GM23248 (cell line): Measurements from ENCODE around the gene CLIP2. TPM values are rescaled to one million over a fixed set of nuclear protein-coding genes. Genes with fewer than 3 reads are reported as not detected.
"Not testable (repeated sequence)": the region's sequence is repeated elsewhere in the genome, so short reads cannot be mapped to it uniquely, and the experiment has no call there.

Experiments used
- DNase-seq: peaks from one replicate; pipeline ENCODE4 v3.0.0-alpha.2; 2015
- H2AFZ ChIP-seq: fragments of 200-600 bp; sonication (generic); 2 replicates; pipeline ENCODE4 v1.6.1; 2016; ENCODE audit warnings: antibody characterized with exemption
- H3F3A ChIP-seq: fragments of 200-600 bp; sonication (generic); 2 replicates; pipeline ENCODE4 v1.6.1; 2016; ENCODE audit warnings: mild to moderate bottlenecking, antibody characterized with exemption, mixed run types; ENCODE audit not compliant: insufficient read depth
- H3K27ac ChIP-seq: fragments of 200-600 bp; sonication (generic); 2 replicates; pipeline ENCODE4 v1.5.1; 2016; ENCODE audit warnings: mild to moderate bottlenecking
- H3K27me3 ChIP-seq: fragments of 200-600 bp; sonication (generic); replicated peaks from 2 replicates; pipeline ENCODE4 v1.6.1; 2016; ENCODE audit warnings: mild to moderate bottlenecking; ENCODE audit not compliant: insufficient read depth
- H3K36me3 ChIP-seq: fragments of 200-600 bp; sonication (generic); 2 replicates; pipeline ENCODE4 v1.6.1; 2016; ENCODE audit warnings: low read depth, mild to moderate bottlenecking
- H3K4me1 ChIP-seq: fragments of 200-600 bp; sonication (generic); 2 replicates; pipeline ENCODE4 v1.6.1; 2016; ENCODE audit warnings: mild to moderate bottlenecking; ENCODE audit not compliant: insufficient read depth
- H3K4me2 ChIP-seq: fragments of 200-600 bp; sonication (generic); one replicate; pipeline ENCODE4 v1.6.1; 2016; ENCODE audit warnings: mild to moderate bottlenecking; ENCODE audit not compliant: unreplicated experiment
- H3K4me3 ChIP-seq: fragments of 200-600 bp; sonication (generic); 2 replicates; pipeline ENCODE4 v1.5.1; 2016; ENCODE audit warnings: mild to moderate bottlenecking
- H3K79me2 ChIP-seq: fragments of 200-600 bp; sonication (generic); 2 replicates; pipeline ENCODE4 v1.6.1; 2016; ENCODE audit warnings: mild to moderate bottlenecking; ENCODE audit not compliant: insufficient read depth
- H3K9ac ChIP-seq: fragments of 200-600 bp; sonication (generic); 2 replicates; pipeline ENCODE4 v1.6.1; 2016; ENCODE audit warnings: mild to moderate bottlenecking
- H3K9me2 ChIP-seq: fragments of 200-600 bp; sonication (generic); 2 replicates; pipeline ENCODE4 v1.6.1; 2016; ENCODE audit warnings: mixed run types, mild to moderate bottlenecking, moderate library complexity; ENCODE audit not compliant: insufficient read depth
- H3K9me3 ChIP-seq: fragments of 200-600 bp; sonication (generic); one replicate; pipeline ENCODE4 v1.6.1; 2017; ENCODE audit warnings: low read depth
- H4K20me1 ChIP-seq: fragments of 200-600 bp; sonication (generic); 2 replicates; pipeline ENCODE4 v1.6.0; 2016; ENCODE audit not compliant: insufficient read depth
- EZH2 ChIP-seq: fragments of 200-600 bp; sonication (generic); IDR thresholded peaks from 2 replicates; pipeline ENCODE4 v1.6.1; 2018; ENCODE audit warnings: antibody characterized with exemption, mild to moderate bottlenecking; ENCODE audit not compliant: insufficient read depth, poor library complexity, severe bottlenecking
- EZH2phosphoT487 ChIP-seq: fragments of 200-600 bp; sonication (generic); IDR thresholded peaks from 2 replicates; pipeline ENCODE4 v1.6.1; 2018; ENCODE audit warnings: antibody characterized with exemption, moderate library complexity, mild to moderate bottlenecking, low read depth; ENCODE audit not compliant: insufficient read depth
- WGBS, 2 experiments: methylation state at CpG; one replicate each; pipeline ENCODE4 v1.1.6; 2015 to 2017; ENCODE audit warnings: low lambda C conversion rate in 2 of 2, low coverage in 1 of 2; ENCODE audit errors: missing lambda C conversion rate in 2 of 2; 5-methylcytosine and 5-hydroxymethylcytosine counted together
- in situ Hi-C: fragments of 300-500 bp; cut with MboI; formaldehyde crosslinking; loops from 2 replicates; pipeline ENCODE4 v1.15.0; 2020
- polyA plus RNA-seq: library from polyadenylated mRNA; unstranded; fragments of >200 nt; fragmentation: Nextera tagmentation; extraction: Ambion mirVana; gene quantifications from 2 replicates; pipeline ENCODE4 v1.2.1, GENCODE V29; 2016
- total RNA-seq: library from RNA; depleted of rRNA; stranded (reverse); fragments of >200 nt; shearing (Covaris generic); gene quantifications from 2 replicates; pipeline ENCODE4 v1.2.3, GENCODE V29; 2014

Gene CLIP2
- total and polyA plus RNA-seq, 2 experiments from 2014 or later, result 13.2 to 40.7 TPM

- Histone ChIP-seq H4K20me1 (no peaks in the 10 kb centered on the region), H2AFZ (no peak overlapping the region), H3K9ac (no peak overlapping the region), H3K27ac (no peak overlapping the region), H3K4me1 (no peaks in the 10 kb centered on the region), H3K9me2 (no peaks in the 10 kb centered on the region), H3F3A (0 out of 2 replicates have a peak, but pooled peaks cover 3% of the 10 kb centered on the region), H3K9me3 (no peaks in the 10 kb centered on the region), H3K4me3 (no peak overlapping the region), H3K36me3 (no peaks in the 10 kb centered on the region; the same call in 1 of the 2 replicates), H3K27me3 (no peaks in the 10 kb centered on the region), H3K4me2 (no peak overlapping the region), H3K79me2 (no peaks in the 10 kb centered on the region)
- TF ChIP-seq EZH2phosphoT487 (no peak), EZH2 (no peak)
- in situ Hi-C loops, result loop anchor here (10.0 kb wide), 1 partner anchor 343 kb away; no protein-coding TSS in a partner anchor
- WGBS, 2 experiments, result 68 to 77% methylated on average over 4 of the region's 4 CpGs
- no peak for DNase-seq
Measured at GRCh38 chr7:74407958-74408357, 118.8 kb downstream of the CLIP2 start.

GRCh38 chr7:74409571-74409970, 120.4 kb downstream of the CLIP2 start:
- no peaks in the 10 kb centered on the region for H3K9me2 ChIP-seq
- H3K27me3 ChIP-seq, result no peaks in the 10 kb centered on the region
- 0 out of 2 replicates have a peak, but pooled peaks cover 3% of the 10 kb centered on the region for H3F3A ChIP-seq
- 86% methylated on average over 7 of the region's 7 CpGs for WGBS, 2 experiments
- in situ Hi-C loops, result loop anchor here (10.0 kb wide), 1 partner anchor 345 kb away; no protein-coding TSS in a partner anchor
- no peak for TF ChIP-seq EZH2phosphoT487
- TF ChIP-seq EZH2, result no peak
- no peak overlapping the region for H3K4me3 ChIP-seq
- H3K4me1 ChIP-seq, result no peaks in the 10 kb centered on the region
- H3K36me3 ChIP-seq, result no peaks in the 10 kb centered on the region
- no peaks in the 10 kb centered on the region for H3K79me2 ChIP-seq
- no peak overlapping the region for H3K4me2 ChIP-seq
- H3K9me3 ChIP-seq, result no peaks in the 10 kb centered on the region
- no peaks in the 10 kb centered on the region for H4K20me1 ChIP-seq
- H3K9ac ChIP-seq, result no peak overlapping the region
- DNase-seq, result no peak
- no peak overlapping the region for H2AFZ ChIP-seq
- H3K27ac ChIP-seq, result no peak overlapping the region

GRCh38 chr7:74410772-74411171, 121.6 kb downstream of the CLIP2 start:
- Histone ChIP-seq H3K4me2 (no peak overlapping the region), H3K9ac (no peak overlapping the region), H2AFZ (no peak overlapping the region), H4K20me1 (no peaks in the 10 kb centered on the region), H3K79me2 (no peaks in the 10 kb centered on the region), H3K9me3 (no peaks in the 10 kb centered on the region), H3K9me2 (no peaks in the 10 kb centered on the region), H3K36me3 (no peaks in the 10 kb centered on the region), H3K4me3 (no peak overlapping the region), H3K27me3 (no peaks in the 10 kb centered on the region), H3F3A (0 out of 2 replicates have a peak, but pooled peaks cover 3% of the 10 kb centered on the region), H3K27ac (no peak overlapping the region), H3K4me1 (no peaks in the 10 kb centered on the region)
- WGBS, 2 experiments, result 97 to 100% methylated on average over 2 of the region's 2 CpGs
- TF ChIP-seq EZH2phosphoT487 (no peak), EZH2 (no peak)
- in situ Hi-C loops, result no loop called here
- no peak for DNase-seq

- 59 to 67% methylated on average over 5 of the region's 5 CpGs for WGBS, 2 experiments
- H3K36me3 ChIP-seq, H3K4me1 ChIP-seq, H2AFZ ChIP-seq, H3K9ac ChIP-seq, H3K27me3 ChIP-seq, H3K4me3 ChIP-seq, H3K79me2 ChIP-seq, in situ Hi-C loops, DNase-seq, H3K9me3 ChIP-seq, H4K20me1 ChIP-seq, H3K9me2 ChIP-seq, H3K27ac ChIP-seq, H3K4me2 ChIP-seq, H3F3A ChIP-seq: not testable (repeated sequence)
Measured at GRCh38 chr7:74411571-74411970, 122.4 kb downstream of the CLIP2 start.

DNA sequence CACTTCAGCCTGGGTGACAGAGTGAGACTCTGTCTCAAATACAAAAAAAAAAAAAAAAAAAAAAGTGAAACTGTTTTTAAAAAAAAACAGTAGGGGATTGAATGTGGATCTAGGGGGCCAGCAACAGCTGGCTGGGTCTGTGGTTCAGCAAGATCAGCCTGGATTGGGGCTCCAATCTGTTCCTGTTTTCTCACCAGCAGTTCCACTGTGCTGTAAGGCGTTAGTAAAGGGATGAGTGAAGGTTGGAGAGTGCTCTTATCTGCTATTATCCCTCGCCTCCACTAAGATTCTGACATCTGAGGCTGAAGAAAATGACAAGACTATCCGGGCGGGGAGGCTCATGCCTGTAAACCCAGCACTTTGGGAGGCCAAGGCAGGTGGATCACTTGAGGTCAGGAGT, 122.8 kb downstream of the CLIP2 start:
- WGBS, 2 experiments, result 55 to 58% methylated on average over 4 of the region's 4 CpGs
- in situ Hi-C loops, result no loop called here
- no peaks in the 10 kb centered on the region for H3K9me2 ChIP-seq
- no peak overlapping the region for H3K27ac ChIP-seq
- H3K36me3 ChIP-seq, result no peaks in the 10 kb centered on the region
- no peak for DNase-seq
- no peaks in the 10 kb centered on the region for H3K27me3 ChIP-seq
- no peaks in the 10 kb centered on the region for H4K20me1 ChIP-seq
- no peak overlapping the region for H3K9ac ChIP-seq
- H3K79me2 ChIP-seq, result no peaks in the 10 kb centered on the region
- no peaks in the 10 kb centered on the region for H3K4me1 ChIP-seq
- no peak overlapping the region for H2AFZ ChIP-seq
- no peak overlapping the region for H3K4me2 ChIP-seq
- 0 out of 2 replicates have a peak, but pooled peaks cover 3% of the 10 kb centered on the region for H3F3A ChIP-seq
- no peak overlapping the region for H3K4me3 ChIP-seq
- H3K9me3 ChIP-seq, result no peaks in the 10 kb centered on the region
- TF ChIP-seq EZH2phosphoT487, result no peak
- TF ChIP-seq EZH2, result no peak
